ENCODE measurements around the gene DLG2. TPM values are rescaled to one million over a fixed set of nuclear protein-coding genes. Genes with fewer than 3 reads are reported as not detected.

The DLG2 gene
- total and polyA plus RNA-seq, 2 donors (not counting 3 experiments of a cell fraction or from before 2014, with no cell fraction given) = 0.15 to 1.1 TPM

DNA sequence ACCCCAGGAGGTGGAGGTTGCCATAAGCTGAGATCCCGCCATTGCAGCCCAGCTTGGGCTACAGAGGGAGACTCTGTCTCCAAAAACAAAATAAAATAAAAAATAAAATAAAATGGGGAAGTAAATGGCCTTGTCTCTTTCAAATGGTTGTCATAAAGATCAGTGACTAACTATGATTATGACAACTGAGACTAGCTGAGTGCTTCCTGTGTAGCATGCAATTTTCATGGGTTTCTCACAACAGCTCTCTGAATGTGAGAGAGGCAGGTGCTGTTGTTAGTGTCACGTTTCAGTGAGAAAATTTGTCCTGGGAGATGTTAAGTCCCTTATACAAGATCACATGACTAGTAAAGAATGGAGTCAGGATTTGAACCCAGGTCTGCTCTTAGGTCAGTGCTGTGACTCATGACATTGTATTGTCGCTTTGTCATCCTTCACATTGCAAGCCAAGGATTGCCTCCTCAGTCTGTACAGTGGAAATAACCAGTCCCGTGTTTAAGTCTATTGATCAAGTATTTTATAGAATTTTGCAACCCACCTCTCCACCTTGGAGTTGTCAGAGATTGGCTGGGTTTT, 2177.7 kb downstream of the DLG2 start:
- H2AFZ ChIP-seq (ENCODE audit: low read depth, low read length) = no peak overlapping the region
- H3K36me3 ChIP-seq (ENCODE audit: control insufficient read depth in 2 of 2, extremely low read depth in 1 of 2, insufficient read depth in 2 of 2, low read length in 2 of 2) = no peaks in the 10 kb centered on the region
- no peaks in the 10 kb centered on the region for H3K27me3 ChIP-seq (ENCODE audit: control insufficient read depth in 2 of 2, insufficient read depth in 2 of 2, low read length in 2 of 2)
- CTCF ChIA-PET = interaction anchor here (0.8 kb wide), 1 partner anchor 41 kb away, joined by 3 read pairs; no protein-coding TSS in a partner anchor
- no peaks in the 10 kb centered on the region for H3K9me3 ChIP-seq (replicated peaks; ENCODE audit: control insufficient read depth, insufficient read depth, low read length)
- H3K27ac ChIP-seq (ENCODE audit: insufficient read depth, low read depth, low read length) = no peak overlapping the region
- H3K79me2 ChIP-seq (ENCODE audit: control insufficient read depth, insufficient read depth, low read length) = no peaks in the 10 kb centered on the region
- intact Hi-C loops (cut with micrococcal nuclease) = no loop called here
- no peak overlapping the region for H3K9ac ChIP-seq (replicated peaks; ENCODE audit: extremely low read depth, insufficient read depth, low read length)
- H3K4me1 ChIP-seq (ENCODE audit: control insufficient read depth, extremely low read depth, insufficient read depth, low read length) = no peaks in the 10 kb centered on the region
- POLR2A ChIA-PET = no interaction called here
- no TSS peak for BruUV-seq (replicated peaks)
- TF ChIP-seq POLR2AphosphoS5 (IDR thresholded peaks at IDR 0.05; ENCODE audit: insufficient read depth, low read depth, low read length) (no peak), GATA2 (IDR thresholded peaks at IDR 0.05; ENCODE audit: insufficient read depth, insufficient read length, low read depth, low read length) (no peak), EZH2 (IDR thresholded peaks at IDR 0.05; ENCODE audit: borderline replicate concordance, low read depth, low read length, severe bottlenecking) (no peak), JUN (IDR thresholded peaks at IDR 0.05; ENCODE audit: borderline replicate concordance, insufficient read depth, insufficient read length, low read depth) (no peak), MYC (IDR thresholded peaks at IDR 0.05; ENCODE audit: low read depth, low read length) (no peak), FOS (IDR thresholded peaks at IDR 0.05; ENCODE audit: borderline replicate concordance, insufficient read depth, low read length) (no peak), POLR2A (IDR thresholded peaks at IDR 0.05; ENCODE audit: low read depth, low read length) (no peak)
- TF ChIP-seq, protein P1, sequence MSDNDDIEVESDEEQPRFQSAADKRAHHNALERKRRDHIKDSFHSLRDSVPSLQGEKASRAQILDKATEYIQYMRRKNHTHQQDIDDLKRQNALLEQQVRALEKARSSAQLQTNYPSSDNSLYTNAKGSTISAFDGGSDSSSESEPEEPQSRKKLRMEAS (IDR thresholded peaks at IDR 0.05; ENCODE audit: insufficient read depth, insufficient read length) = no peak
- TF ChIP-seq, protein P2, sequence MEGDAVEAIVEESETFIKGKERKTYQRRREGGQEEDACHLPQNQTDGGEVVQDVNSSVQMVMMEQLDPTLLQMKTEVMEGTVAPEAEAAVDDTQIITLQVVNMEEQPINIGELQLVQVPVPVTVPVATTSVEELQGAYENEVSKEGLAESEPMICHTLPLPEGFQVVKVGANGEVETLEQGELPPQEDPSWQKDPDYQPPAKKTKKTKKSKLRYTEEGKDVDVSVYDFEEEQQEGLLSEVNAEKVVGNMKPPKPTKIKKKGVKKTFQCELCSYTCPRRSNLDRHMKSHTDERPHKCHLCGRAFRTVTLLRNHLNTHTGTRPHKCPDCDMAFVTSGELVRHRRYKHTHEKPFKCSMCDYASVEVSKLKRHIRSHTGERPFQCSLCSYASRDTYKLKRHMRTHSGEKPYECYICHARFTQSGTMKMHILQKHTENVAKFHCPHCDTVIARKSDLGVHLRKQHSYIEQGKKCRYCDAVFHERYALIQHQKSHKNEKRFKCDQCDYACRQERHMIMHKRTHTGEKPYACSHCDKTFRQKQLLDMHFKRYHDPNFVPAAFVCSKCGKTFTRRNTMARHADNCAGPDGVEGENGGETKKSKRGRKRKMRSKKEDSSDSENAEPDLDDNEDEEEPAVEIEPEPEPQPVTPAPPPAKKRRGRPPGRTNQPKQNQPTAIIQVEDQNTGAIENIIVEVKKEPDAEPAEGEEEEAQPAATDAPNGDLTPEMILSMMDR (IDR thresholded peaks at IDR 0.05; ENCODE audit: extremely low read depth in 1 of 2, insufficient read depth in 1 of 2, low read depth in 1 of 2, low read length in 2 of 2) = no peak
- H4K20me1 ChIP-seq (replicated peaks; ENCODE audit: control insufficient read depth, extremely low read depth, insufficient read depth, low read length) = no peaks in the 10 kb centered on the region
- FAIRE-seq = no peak
- dilution Hi-C loops (cut with MboI; ENCODE audit: extremely low pct_ligation_motif_present, low sequenced_read_pairs) = no loop called here
- no peak overlapping the region for H3K4me2 ChIP-seq (ENCODE audit: insufficient read depth, low read length)
- DNase-seq (ENCODE audit: low read depth, low spot score) = no peak
- no peaks in the 10 kb centered on the region for H3K9me1 ChIP-seq (replicated peaks; ENCODE audit: control insufficient read depth, extremely low read depth, insufficient read depth, low read length)
- no peak overlapping the region for H3K4me3 ChIP-seq (replicated peaks in 1 of 3; ENCODE audit: insufficient read depth in 1 of 3, low read depth in 1 of 3, low read length in 3 of 3)
